GM18873 (cell line): Measurements from ENCODE around the gene SLC9B2.
A peak's percentile ranks its signal among the peaks of the same experiment; 100 is the strongest.
"Not testable (repeated sequence)": the region's sequence is repeated elsewhere in the genome, so short reads cannot be mapped to it uniquely, and the experiment has no call there.

Source experiments
- ATAC-seq: cut with Tn5 transposase; IDR thresholded peaks from one replicate; pipeline ENCODE4 v1.9.1; 2021; ENCODE audit warnings: mild to moderate bottlenecking, moderate library complexity, moderate number of reproducible peaks; ENCODE audit not compliant: unreplicated experiment, low FRiP score

SLC9B2 gene

GRCh38 chr4:103021120-103021519 lies 55.4 kb downstream of the SLC9B2 start:
- no peak for ATAC-seq

- peak; percentile 92 for ATAC-seq
Measured at GRCh38 chr4:103019308-103020124, 57.0 kb downstream of the SLC9B2 start, which contains the start of gene SLC9B1. TSS of gene SLC9B1 (minus strand) at chr4:103019705. CDS start at chr4:102991711, 27,994 bp downstream.

GRCh38 chr4:103018391-103019307 lies 57.9 kb downstream of the SLC9B2 start:
- no peak for ATAC-seq

- no peak for ATAC-seq
Measured at GRCh38 chr4:103012551-103012950, 64.0 kb downstream of the SLC9B2 start.

GRCh38 chr4:103012060-103012459 lies 64.5 kb downstream of the SLC9B2 start:
- no peak for ATAC-seq

- ATAC-seq, result no peak
Measured at GRCh38 chr4:103011378-103012025, 65.1 kb downstream of the SLC9B2 start.

GRCh38 chr4:103010804-103011203 lies 65.8 kb downstream of the SLC9B2 start:
- ATAC-seq, result no peak

GRCh38 chr4:103008875-103009729 lies 67.5 kb downstream of the SLC9B2 start:
- peak; percentile 63 for ATAC-seq

- no peak for ATAC-seq
Measured at GRCh38 chr4:103002551-103002950, 74.0 kb downstream of the SLC9B2 start.

- ATAC-seq, result no peak
Measured at GRCh38 chr4:102994803-102995202, 81.8 kb downstream of the SLC9B2 start.

- not testable (repeated sequence) for ATAC-seq
Measured at GRCh38 chr4:102993985-102994384, 82.6 kb downstream of the SLC9B2 start.

- ATAC-seq, result no peak
Measured at GRCh38 chr4:102988429-102989020, 88.0 kb downstream of the SLC9B2 start.

GRCh38 chr4:102981005-102981404 lies 95.6 kb downstream of the SLC9B2 start:
- ATAC-seq, result no peak
